HepG2 (cell line): ENCODE measurements around the gene HNRNPH2. TPM values are rescaled to one million over a fixed set of nuclear protein-coding genes. Genes with fewer than 3 reads are reported as not detected.

Experiments
- ARNTL ChIP-seq: sonication (generic); formaldehyde crosslinking; IDR thresholded peaks from 2 replicates; pipeline ENCODE4 v1.4.0; 2020; ENCODE audit warnings: mild to moderate bottlenecking, missing genetic modification reagents
- ATF7-NPFF ChIP-seq: sonication (generic); formaldehyde crosslinking; IDR thresholded peaks from 2 replicates; pipeline ENCODE4 v1.8.1; 2023; ENCODE audit warnings: mild to moderate bottlenecking, low read depth, missing genetic modification reagents, moderate library complexity
- CC2D1A ChIP-seq: sonication (generic); formaldehyde crosslinking; IDR thresholded peaks from 2 replicates; pipeline ENCODE4 v1.8.1; 2023; ENCODE audit warnings: mild to moderate bottlenecking, missing genetic modification reagents
- ESRRA ChIP-seq: sonication (generic); formaldehyde crosslinking; IDR thresholded peaks from 2 replicates; pipeline ENCODE4 v1.5.1; 2020; ENCODE audit warnings: mild to moderate bottlenecking, low read depth, missing genetic modification reagents
- HNF4G ChIP-seq, 2 experiments: sonication (generic) in 1 of 2; formaldehyde crosslinking in 1 of 2; IDR thresholded peaks; 2 replicates each; pipeline versions ENCODE4 v1.4.0 to v1.6.1; 2011 to 2020; ENCODE audit warnings: borderline replicate concordance in 2 of 2, low read depth in 2 of 2, mild to moderate bottlenecking in 2 of 2, low read length in 1 of 2, missing genetic modification reagents in 1 of 2, moderate library complexity in 1 of 2
- KDM5A ChIP-seq: fragments of 200-600 bp; sonication (generic); IDR thresholded peaks from 2 replicates; pipeline ENCODE4 v1.7.0; 2018; ENCODE audit warnings: antibody characterized with exemption, mild to moderate bottlenecking, low read length, borderline replicate concordance
- MIXL1 ChIP-seq: IDR thresholded peaks from 2 replicates; pipeline ENCODE4 v1.6.1; 2016
- NFYB ChIP-seq: sonication (generic); formaldehyde crosslinking; IDR thresholded peaks from 2 replicates; pipeline ENCODE4 v1.4.0; 2020; ENCODE audit warnings: missing genetic modification reagents
- PRPF4 ChIP-seq: fragments of 200-400 bp; formaldehyde crosslinking; IDR thresholded peaks from 2 replicates; pipeline ENCODE4 v1.6.1; 2016; ENCODE audit warnings: low read length, low read depth; ENCODE audit not compliant: poor library complexity, severe bottlenecking
- REXO4 ChIP-seq: sonication (generic); formaldehyde crosslinking; IDR thresholded peaks from 2 replicates; pipeline ENCODE4 v1.8.0; 2022; ENCODE audit warnings: missing genetic modification reagents, mild to moderate bottlenecking, borderline replicate concordance
- SETDB1 ChIP-seq: sonication (generic); formaldehyde crosslinking; IDR thresholded peaks from 2 replicates; pipeline ENCODE4 v1.5.1; 2020; ENCODE audit warnings: missing genetic modification reagents, mild to moderate bottlenecking, borderline replicate concordance
- SP5 ChIP-seq: IDR thresholded peaks from 2 replicates; pipeline ENCODE4 v1.6.1; 2016; ENCODE audit warnings: low read depth, borderline replicate concordance
- YY1 ChIP-seq: IDR thresholded peaks from 2 replicates; pipeline ENCODE4 v1.6.1; 2011; ENCODE audit warnings: low read length, low read depth, moderate library complexity, mild to moderate bottlenecking; ENCODE audit not compliant: insufficient read depth, insufficient replicate concordance
- polyA plus RNA-seq, 8 experiments: library from polyadenylated mRNA; depleted of rRNA in 3 of 8; stranded (reverse) in 7 of 8; unstranded in 1 of 8; fragments of >200 nt; fragmentation: Illumina TruSeq in 4 of 8; extraction: Trizol in 4 of 8; gene quantifications; 2 replicates each; pipeline versions ENCODE4 v1.2.1 to v1.2.3, GENCODE V29; 2011 to 2016; ENCODE audit warnings: low read depth in 4 of 8, missing spikeins in 1 of 8, mixed read lengths in 1 of 8; ENCODE audit not compliant: insufficient read depth in 1 of 8
- total RNA-seq, 5 experiments: library from RNA; depleted of rRNA; stranded (reverse); fragments of >200 nt; fragmentation: Illumina TruSeq; extraction: Trizol; gene quantifications; 2 replicates each; pipeline ENCODE4 v1.2.3, GENCODE V29; 2016; ENCODE audit warnings: low read depth in 1 of 5
- TF ChIP-seq, protein P1 (sequence below): sonication (generic); formaldehyde crosslinking; conservative IDR thresholded peaks from 2 replicates; pipeline ENCODE4 v1.8.0; 2022; ENCODE audit warnings: missing genetic modification reagents
- TF ChIP-seq, protein P2 (sequence below): IDR thresholded peaks from 2 replicates; pipeline ENCODE4 v1.6.1; 2012; ENCODE audit warnings: inconsistent platforms
- TF ChIP-seq, protein P3 (sequence below): sonication (generic); formaldehyde crosslinking; IDR thresholded peaks from 2 replicates; pipeline ENCODE4 v1.4.0; 2020; ENCODE audit warnings: missing genetic modification reagents, borderline replicate concordance
- TF ChIP-seq, protein P4 (sequence below): sonication (generic); formaldehyde crosslinking; IDR thresholded peaks from 2 replicates; pipeline ENCODE4 v1.9.0; 2022; ENCODE audit warnings: missing genetic modification reagents, mild to moderate bottlenecking, borderline replicate concordance
- TF ChIP-seq, protein P5 (sequence below): sonication (generic); formaldehyde crosslinking; IDR thresholded peaks from 2 replicates; pipeline ENCODE4 v1.5.1; 2020; ENCODE audit warnings: missing genetic modification reagents, mild to moderate bottlenecking, borderline replicate concordance

Gene HNRNPH2
- total and polyA plus RNA-seq, 2 of the 13 experiments (the other 11 are each of a cell fraction or from before 2014, with no cell fraction given): 23.8 to 56.9 TPM

DNA sequence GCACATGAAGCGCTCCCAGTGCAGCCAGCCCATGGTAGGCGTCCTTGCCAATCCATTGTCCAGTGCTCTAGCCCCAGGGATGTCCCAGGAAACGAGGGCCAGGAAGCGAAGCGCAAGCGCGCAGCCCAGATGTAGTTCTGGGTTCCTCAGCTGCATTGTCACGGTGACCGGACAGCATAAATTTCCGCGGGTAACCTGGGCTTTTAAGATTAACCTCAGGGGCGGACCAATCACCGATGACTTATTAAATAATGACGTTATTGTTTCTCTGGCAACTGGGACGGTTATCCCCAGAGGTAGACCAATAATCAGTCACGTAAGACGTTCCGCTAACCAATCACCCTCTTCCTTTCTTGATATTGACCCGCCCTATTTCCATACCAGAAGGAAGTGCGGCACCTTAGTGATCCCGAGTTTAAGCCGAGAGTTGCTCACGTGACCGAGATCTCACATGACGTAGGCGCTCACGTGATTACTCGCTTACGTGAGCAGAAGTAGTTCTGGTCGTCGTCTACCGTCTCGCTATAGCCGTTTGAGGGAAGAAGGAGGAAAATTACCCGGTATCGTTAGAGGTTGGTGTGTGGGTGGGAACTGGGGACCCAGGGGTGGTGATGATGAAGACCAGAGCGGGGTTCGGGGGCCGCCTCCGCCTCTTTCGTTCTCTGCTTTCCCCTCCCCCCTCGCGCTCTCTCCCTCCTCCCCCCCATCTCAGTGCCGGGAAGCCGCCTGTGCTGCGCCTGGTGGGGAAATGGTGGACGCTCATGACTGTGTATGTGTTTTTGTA is at the start of gene HNRNPH2, which contains the start of gene GLA (continued):
- no peak for TF ChIP-seq REXO4 (CRISPR knock-in tag)
- TF ChIP-seq, protein P1, sequence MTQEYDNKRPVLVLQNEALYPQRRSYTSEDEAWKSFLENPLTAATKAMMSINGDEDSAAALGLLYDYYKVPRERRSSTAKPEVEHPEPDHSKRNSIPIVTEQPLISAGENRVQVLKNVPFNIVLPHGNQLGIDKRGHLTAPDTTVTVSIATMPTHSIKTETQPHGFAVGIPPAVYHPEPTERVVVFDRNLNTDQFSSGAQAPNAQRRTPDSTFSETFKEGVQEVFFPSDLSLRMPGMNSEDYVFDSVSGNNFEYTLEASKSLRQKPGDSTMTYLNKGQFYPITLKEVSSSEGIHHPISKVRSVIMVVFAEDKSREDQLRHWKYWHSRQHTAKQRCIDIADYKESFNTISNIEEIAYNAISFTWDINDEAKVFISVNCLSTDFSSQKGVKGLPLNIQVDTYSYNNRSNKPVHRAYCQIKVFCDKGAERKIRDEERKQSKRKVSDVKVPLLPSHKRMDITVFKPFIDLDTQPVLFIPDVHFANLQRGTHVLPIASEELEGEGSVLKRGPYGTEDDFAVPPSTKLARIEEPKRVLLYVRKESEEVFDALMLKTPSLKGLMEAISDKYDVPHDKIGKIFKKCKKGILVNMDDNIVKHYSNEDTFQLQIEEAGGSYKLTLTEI (CRISPR knock-in tag): no peak
- TF ChIP-seq CC2D1A (CRISPR knock-in tag): no peak
- TF ChIP-seq PRPF4: no peak
- peak; percentile 59 for TF ChIP-seq YY1
- no peak for TF ChIP-seq ESRRA (CRISPR knock-in tag)
- TF ChIP-seq, protein P2, sequence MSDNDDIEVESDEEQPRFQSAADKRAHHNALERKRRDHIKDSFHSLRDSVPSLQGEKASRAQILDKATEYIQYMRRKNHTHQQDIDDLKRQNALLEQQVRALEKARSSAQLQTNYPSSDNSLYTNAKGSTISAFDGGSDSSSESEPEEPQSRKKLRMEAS: peak; percentile 44
- TF ChIP-seq, protein P3, sequence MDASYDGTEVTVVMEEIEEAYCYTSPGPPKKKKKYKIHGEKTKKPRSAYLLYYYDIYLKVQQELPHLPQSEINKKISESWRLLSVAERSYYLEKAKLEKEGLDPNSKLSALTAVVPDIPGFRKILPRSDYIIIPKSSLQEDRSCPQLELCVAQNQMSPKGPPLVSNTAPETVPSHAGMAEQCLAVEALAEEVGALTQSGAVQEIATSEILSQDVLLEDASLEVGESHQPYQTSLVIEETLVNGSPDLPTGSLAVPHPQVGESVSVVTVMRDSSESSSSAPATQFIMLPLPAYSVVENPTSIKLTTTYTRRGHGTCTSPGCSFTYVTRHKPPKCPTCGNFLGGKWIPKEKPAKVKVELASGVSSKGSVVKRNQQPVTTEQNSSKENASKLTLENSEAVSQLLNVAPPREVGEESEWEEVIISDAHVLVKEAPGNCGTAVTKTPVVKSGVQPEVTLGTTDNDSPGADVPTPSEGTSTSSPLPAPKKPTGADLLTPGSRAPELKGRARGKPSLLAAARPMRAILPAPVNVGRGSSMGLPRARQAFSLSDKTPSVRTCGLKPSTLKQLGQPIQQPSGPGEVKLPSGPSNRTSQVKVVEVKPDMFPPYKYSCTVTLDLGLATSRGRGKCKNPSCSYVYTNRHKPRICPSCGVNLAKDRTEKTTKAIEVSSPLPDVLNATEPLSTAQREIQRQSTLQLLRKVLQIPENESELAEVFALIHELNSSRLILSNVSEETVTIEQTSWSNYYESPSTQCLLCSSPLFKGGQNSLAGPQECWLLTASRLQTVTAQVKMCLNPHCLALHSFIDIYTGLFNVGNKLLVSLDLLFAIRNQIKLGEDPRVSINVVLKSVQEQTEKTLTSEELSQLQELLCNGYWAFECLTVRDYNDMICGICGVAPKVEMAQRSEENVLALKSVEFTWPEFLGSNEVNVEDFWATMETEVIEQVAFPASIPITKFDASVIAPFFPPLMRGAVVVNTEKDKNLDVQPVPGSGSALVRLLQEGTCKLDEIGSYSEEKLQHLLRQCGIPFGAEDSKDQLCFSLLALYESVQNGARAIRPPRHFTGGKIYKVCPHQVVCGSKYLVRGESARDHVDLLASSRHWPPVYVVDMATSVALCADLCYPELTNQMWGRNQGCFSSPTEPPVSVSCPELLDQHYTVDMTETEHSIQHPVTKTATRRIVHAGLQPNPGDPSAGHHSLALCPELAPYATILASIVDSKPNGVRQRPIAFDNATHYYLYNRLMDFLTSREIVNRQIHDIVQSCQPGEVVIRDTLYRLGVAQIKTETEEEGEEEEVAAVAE (CRISPR knock-in tag): no peak
- TF ChIP-seq SP5: no peak
- no peak for TF ChIP-seq ATF7-NPFF
- TF ChIP-seq, protein P4, sequence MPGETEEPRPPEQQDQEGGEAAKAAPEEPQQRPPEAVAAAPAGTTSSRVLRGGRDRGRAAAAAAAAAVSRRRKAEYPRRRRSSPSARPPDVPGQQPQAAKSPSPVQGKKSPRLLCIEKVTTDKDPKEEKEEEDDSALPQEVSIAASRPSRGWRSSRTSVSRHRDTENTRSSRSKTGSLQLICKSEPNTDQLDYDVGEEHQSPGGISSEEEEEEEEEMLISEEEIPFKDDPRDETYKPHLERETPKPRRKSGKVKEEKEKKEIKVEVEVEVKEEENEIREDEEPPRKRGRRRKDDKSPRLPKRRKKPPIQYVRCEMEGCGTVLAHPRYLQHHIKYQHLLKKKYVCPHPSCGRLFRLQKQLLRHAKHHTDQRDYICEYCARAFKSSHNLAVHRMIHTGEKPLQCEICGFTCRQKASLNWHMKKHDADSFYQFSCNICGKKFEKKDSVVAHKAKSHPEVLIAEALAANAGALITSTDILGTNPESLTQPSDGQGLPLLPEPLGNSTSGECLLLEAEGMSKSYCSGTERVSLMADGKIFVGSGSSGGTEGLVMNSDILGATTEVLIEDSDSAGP (CRISPR knock-in tag): peak; percentile 56; the same call in 1 of the 2 replicates
- TF ChIP-seq ARNTL: no peak
- TF ChIP-seq SETDB1 (CRISPR knock-in tag): no peak
- no peak for TF ChIP-seq HNF4G (IDR thresholded peaks at IDR 0.05; ENCODE audit: borderline replicate concordance, low read depth, low read length)
- no peak for TF ChIP-seq HNF4G (CRISPR knock-in tag; IDR thresholded peaks at IDR 0.05; ENCODE audit: borderline replicate concordance, low read depth)
- TF ChIP-seq, protein P5, sequence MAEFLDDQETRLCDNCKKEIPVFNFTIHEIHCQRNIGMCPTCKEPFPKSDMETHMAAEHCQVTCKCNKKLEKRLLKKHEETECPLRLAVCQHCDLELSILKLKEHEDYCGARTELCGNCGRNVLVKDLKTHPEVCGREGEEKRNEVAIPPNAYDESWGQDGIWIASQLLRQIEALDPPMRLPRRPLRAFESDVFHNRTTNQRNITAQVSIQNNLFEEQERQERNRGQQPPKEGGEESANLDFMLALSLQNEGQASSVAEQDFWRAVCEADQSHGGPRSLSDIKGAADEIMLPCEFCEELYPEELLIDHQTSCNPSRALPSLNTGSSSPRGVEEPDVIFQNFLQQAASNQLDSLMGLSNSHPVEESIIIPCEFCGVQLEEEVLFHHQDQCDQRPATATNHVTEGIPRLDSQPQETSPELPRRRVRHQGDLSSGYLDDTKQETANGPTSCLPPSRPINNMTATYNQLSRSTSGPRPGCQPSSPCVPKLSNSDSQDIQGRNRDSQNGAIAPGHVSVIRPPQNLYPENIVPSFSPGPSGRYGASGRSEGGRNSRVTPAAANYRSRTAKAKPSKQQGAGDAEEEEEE (CRISPR knock-in tag): no peak
- no peak for TF ChIP-seq MIXL1 (CRISPR knock-in tag)
- peak; percentile 77 for TF ChIP-seq NFYB (CRISPR knock-in tag)
- peak; percentile 84; the same call in 1 of the 2 replicates for TF ChIP-seq KDM5A
